Loucy (cell line): ENCODE results near the gene TPSB2.
"Not testable (repeated sequence)": the region's sequence is repeated elsewhere in the genome, so short reads cannot be mapped to it uniquely, and the experiment has no call there.

Source experiments
- H2AFZ ChIP-seq: fragments of 200-600 bp; sonication (generic); 2 replicates; pipeline ENCODE4 v1.6.0; 2016; ENCODE audit warnings: antibody characterized with exemption, mild to moderate bottlenecking, low read length, moderate library complexity
- H3F3A ChIP-seq: fragments of 200-600 bp; 2 replicates; pipeline ENCODE4 v1.6.0; 2016; ENCODE audit warnings: antibody characterized with exemption, low read depth, mild to moderate bottlenecking
- H3K27me3 ChIP-seq: fragments of 200-600 bp; sonication (generic); 2 replicates; pipeline ENCODE4 v1.6.1; 2014; ENCODE audit warnings: low read length, mild to moderate bottlenecking; ENCODE audit not compliant: insufficient read depth, poor library complexity, severe bottlenecking
- H3K36me3 ChIP-seq: fragments of 200-600 bp; sonication (generic); 2 replicates; pipeline ENCODE4 v1.6.1; 2016; ENCODE audit warnings: low read length; ENCODE audit not compliant: insufficient read depth
- H3K4me1 ChIP-seq: fragments of 200-600 bp; sonication (generic); 2 replicates; pipeline ENCODE4 v1.5.1; 2014; ENCODE audit warnings: low read length, mild to moderate bottlenecking; ENCODE audit not compliant: insufficient read depth, poor library complexity, severe bottlenecking
- H3K4me2 ChIP-seq: fragments of 200-600 bp; sonication (generic); 2 replicates; pipeline ENCODE4 v1.6.0; 2014; ENCODE audit warnings: antibody characterized with exemption, low read length, low read depth, mild to moderate bottlenecking; ENCODE audit not compliant: poor library complexity, severe bottlenecking
- H3K4me3 ChIP-seq: fragments of 200-600 bp; sonication (generic); 2 replicates; pipeline ENCODE4 v1.5.1; 2014; ENCODE audit warnings: low read length, mild to moderate bottlenecking, mixed read lengths; ENCODE audit not compliant: poor library complexity, severe bottlenecking
- H3K79me2 ChIP-seq: fragments of 200-600 bp; sonication (generic); 2 replicates; pipeline ENCODE4 v1.6.1; 2014; ENCODE audit warnings: low read length; ENCODE audit not compliant: insufficient read depth
- H3K9ac ChIP-seq: fragments of 200-600 bp; sonication (generic); 2 replicates; pipeline ENCODE4 v1.6.0; 2014; ENCODE audit warnings: mild to moderate bottlenecking, low read depth, low read length, moderate library complexity; ENCODE audit not compliant: poor library complexity, severe bottlenecking
- H3K9me2 ChIP-seq: fragments of 200-600 bp; sonication (generic); replicated peaks from 2 replicates; pipeline ENCODE4 v1.6.1; 2016; ENCODE audit warnings: low read depth, low read length, mixed read lengths
- H3K9me3 ChIP-seq: fragments of 200-600 bp; sonication (generic); 2 replicates; pipeline ENCODE4 v1.6.1; 2014; ENCODE audit warnings: mild to moderate bottlenecking, antibody characterized with exemption, low read length, low read depth; ENCODE audit not compliant: insufficient read depth
- H4K20me1 ChIP-seq: fragments of 200-600 bp; sonication (generic); 2 replicates; pipeline ENCODE4 v1.6.0; 2014; ENCODE audit warnings: antibody characterized with exemption, low read length, mild to moderate bottlenecking; ENCODE audit not compliant: insufficient read depth, poor library complexity, severe bottlenecking
- CTCF ChIP-seq: fragments of 200-600 bp; sonication (generic); conservative IDR thresholded peaks from 2 replicates; pipeline ENCODE4 v1.5.1; 2014; ENCODE audit warnings: mild to moderate bottlenecking, antibody characterized with exemption, low read length
- EZH2phosphoT487 ChIP-seq: fragments of 200-600 bp; IDR thresholded peaks from 2 replicates; pipeline ENCODE4 v1.6.1; 2018; ENCODE audit warnings: antibody characterized with exemption, mild to moderate bottlenecking, moderate library complexity, borderline replicate concordance

The TPSB2 gene

GRCh38 chr16:1230084-1230470, at the start of gene TPSB2:
TSS of gene TPSB2 (minus strand) at chr16:1230184. CDS start at chr16:1229951, 233 bp downstream.
- H4K20me1 ChIP-seq, H2AFZ ChIP-seq, H3K4me1 ChIP-seq, H3K36me3 ChIP-seq, H3K79me2 ChIP-seq, H3K4me3 ChIP-seq, H3K27me3 ChIP-seq, H3F3A ChIP-seq, H3K9me2 ChIP-seq, H3K4me2 ChIP-seq, H3K9me3 ChIP-seq, H3K9ac ChIP-seq: not testable (repeated sequence)

- H3K4me2 ChIP-seq = no peak overlapping the region
- no peak for TF ChIP-seq CTCF
- no peak for TF ChIP-seq EZH2phosphoT487
Measured at GRCh38 chr16:1279081-1279944, 49.3 kb upstream of the TPSB2 start.

GRCh38 chr16:1278477-1278876, 48.5 kb upstream of the TPSB2 start:
- TF ChIP-seq EZH2phosphoT487 (no peak), CTCF (no peak)

More at GRCh38 chr16:1279081-1279944, 49.3 kb upstream of the TPSB2 start:
- Histone ChIP-seq H2AFZ (no peak overlapping the region), H3K79me2 (no peaks in the 10 kb centered on the region), H3F3A (no peaks in the 10 kb centered on the region), H3K4me1 (no peaks in the 10 kb centered on the region), H4K20me1 (no peaks in the 10 kb centered on the region), H3K4me3 (no peak overlapping the region), H3K27me3 (no peaks in the 10 kb centered on the region), H3K9ac (no peak overlapping the region), H3K9me2 (no peaks in the 10 kb centered on the region), H3K36me3 (no peaks in the 10 kb centered on the region), H3K9me3 (no peaks in the 10 kb centered on the region)

More at GRCh38 chr16:1278477-1278876, 48.5 kb upstream of the TPSB2 start:
- H3K9ac ChIP-seq = no peak overlapping the region
- H3K27me3 ChIP-seq = no peaks in the 10 kb centered on the region
- no peak overlapping the region for H3K4me3 ChIP-seq
- H3K4me1 ChIP-seq = no peaks in the 10 kb centered on the region
- no peaks in the 10 kb centered on the region for H3K79me2 ChIP-seq
- H3K4me2 ChIP-seq = no peak overlapping the region
- no peaks in the 10 kb centered on the region for H4K20me1 ChIP-seq
- no peaks in the 10 kb centered on the region for H3K36me3 ChIP-seq
- no peak overlapping the region for H2AFZ ChIP-seq
- H3F3A ChIP-seq = no peaks in the 10 kb centered on the region
- H3K9me3 ChIP-seq = no peaks in the 10 kb centered on the region
- H3K9me2 ChIP-seq = no peaks in the 10 kb centered on the region
